ENCODE results near the gene NELFCD.

The NELFCD gene

DNA sequence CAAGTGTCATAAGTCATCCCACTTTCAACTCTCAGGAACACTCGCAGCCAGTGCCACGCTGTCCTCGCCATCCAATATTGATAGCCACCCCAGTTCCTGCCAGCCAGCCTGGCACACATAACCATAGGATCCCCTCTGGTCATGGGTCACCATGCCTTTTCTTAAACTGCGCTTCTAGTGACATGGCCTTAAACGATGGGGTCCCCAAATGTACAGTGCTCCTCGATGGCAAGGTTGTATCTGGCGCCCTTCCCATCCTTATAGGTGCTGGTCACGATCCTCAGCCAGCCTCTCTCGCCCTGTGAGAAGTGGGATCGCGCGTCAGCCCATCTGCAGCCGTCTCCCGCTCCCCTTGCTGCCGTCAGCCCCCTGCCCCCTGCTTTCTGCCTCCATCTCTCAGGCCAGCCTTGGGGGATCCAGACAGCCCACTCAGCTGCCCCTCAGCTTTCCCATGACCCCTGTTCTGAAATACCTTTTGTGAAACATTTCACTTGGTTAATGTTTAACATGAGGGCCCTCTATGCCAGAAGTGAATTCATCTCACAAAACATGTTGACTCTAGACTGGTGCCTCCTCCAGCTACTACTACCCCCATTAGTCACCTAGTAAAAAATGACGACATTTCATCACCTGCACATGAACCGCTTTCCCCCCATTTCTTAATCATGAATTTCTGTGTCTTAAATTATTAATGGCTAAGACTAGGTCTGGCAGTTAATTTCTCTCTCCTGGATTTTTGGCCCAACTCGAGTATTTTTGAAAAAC lies 14.6 kb downstream of the NELFCD start:
- DNase-seq = no peak

DNA sequence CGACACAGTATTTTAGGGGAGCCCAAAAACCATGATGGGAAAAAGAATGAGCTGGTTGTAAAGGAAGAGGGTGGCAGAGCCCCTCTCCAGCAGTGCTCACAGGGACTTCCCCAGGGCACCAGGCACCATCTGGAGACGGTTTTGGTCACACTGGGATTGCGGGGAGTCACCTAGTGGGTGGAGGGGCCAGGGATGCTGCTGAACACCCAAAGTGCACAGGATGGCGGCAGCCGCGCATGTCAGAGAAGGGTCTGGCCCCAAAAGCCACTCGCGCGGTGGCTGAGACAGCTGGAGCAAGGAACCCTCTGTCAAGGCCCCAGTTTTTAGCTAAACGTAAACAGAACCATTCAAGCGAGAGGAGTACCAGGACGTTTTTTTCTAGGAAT lies 15.2 kb downstream of the NELFCD start:
- DNase-seq = no peak

- no peak for DNase-seq
Observed at GRCh38 chr20:58997141-58997770, 16.2 kb downstream of the NELFCD start.

DNA sequence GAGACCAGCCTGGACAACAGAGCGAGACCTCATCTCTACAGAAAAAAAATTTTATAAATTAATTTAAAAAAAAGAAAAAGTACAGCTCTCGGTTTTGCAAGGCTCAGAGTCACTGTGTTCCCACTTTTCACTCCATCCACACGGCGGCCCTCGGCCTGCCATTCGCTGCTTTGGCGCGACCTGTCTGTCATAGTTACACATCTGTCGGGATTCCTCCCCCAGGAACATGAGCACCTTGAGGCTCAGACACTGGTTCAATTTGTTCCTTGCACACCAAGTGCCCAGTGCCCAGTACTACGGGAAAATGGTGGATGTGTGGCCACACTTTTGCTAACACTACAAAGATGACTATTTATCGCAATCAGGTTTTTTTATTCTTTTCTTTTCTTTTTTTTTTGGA lies 17.6 kb downstream of the NELFCD start:
- no peak for DNase-seq

- DNase-seq = no peak
Observed at GRCh38 chr20:59000326-59000725, 19.3 kb downstream of the NELFCD start.

GRCh38 chr20:59001068-59001448 lies 20.0 kb downstream of the NELFCD start:
- DNase-seq = no peak

DNA sequence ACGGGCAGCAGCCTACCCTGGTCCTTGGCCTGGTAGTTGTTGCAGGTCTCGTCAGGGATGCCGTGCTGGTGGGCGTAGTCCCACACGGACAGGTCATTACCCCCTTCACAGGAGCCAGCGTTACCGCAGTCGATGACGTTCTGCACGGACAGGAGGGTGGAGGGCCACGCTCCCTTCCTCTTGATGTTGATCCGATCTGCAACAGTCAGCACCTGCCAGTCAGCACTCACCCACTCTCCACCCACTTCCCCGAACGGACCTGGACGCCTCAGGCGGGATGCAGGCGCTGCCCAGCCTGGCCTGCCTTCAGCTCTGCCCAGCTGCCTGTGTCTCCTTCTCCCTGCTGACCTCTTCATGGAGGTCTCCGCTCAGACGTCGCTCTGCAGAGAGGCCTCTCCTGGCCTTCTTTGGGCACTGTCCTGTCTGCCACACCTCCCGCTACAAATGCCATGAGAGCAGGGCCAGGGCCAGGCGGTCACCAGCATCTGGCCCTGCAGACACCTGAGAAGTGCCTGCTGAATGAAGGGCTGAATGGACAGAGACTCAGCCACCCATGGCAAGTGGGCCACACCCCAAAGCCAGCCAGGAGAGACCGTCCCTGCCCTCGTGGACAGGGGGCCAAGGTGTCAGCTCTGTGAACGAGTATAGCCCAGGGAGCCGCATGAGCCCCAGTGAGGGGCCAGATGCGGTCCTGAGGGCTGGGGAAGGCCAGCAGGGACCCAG lies 20.6 kb downstream of the NELFCD start:
- no peak for DNase-seq

DNA sequence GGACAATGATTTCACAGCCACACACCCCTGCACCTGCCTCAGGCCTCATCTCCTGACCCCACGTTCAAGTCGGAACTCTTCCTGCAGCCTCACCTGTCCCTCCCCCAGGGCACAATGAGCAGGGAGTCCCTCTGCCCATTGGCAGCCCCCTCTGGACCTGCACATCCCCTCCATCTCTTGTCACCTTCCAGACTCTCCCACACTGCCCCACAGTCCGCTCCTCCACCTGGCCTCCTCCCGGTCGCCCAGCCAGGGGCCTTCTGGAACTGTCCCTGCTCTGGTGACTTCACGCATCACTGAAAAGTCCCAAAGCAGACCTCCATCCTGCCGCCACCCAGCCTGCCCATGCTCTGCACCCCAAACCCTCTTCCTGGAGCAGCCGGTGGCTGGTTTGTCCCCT lies 21.3 kb downstream of the NELFCD start:
- DNase-seq = no peak

- no peak for DNase-seq
Observed at GRCh38 chr20:59002874-59003399, 21.9 kb downstream of the NELFCD start.

DNA sequence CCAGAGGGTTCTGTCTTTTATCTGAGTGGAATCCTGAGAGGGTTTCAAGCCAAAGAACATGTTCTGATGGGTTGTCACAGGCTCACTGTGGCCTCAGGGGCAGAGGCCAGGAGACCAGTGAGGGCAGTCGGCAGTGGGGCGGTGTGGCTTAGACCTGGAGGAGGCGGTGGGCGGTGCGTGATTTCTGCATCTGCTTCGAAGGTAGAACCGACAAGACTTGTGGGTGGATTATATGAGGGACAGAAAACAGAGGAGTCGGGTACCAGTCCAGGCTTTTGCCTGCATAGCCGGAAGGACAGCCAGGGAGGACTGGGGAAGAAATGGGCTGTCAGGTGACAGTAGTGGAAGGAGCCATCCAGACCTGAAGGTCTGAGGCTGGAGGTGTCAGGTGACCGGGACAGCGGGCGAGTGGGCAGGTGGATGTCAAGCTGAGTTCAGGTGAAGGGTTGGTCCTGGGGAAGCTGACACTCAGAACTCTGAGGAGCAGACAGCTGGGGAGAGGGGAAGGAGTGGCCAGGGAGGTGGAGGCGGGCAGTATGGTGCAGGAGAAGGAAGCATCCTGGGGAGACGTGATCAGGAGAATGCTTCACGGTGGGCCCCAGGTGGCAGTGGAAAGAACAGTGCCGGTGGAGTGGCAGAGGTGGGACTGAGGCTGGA lies 22.9 kb downstream of the NELFCD start:
- no peak for DNase-seq

DNA sequence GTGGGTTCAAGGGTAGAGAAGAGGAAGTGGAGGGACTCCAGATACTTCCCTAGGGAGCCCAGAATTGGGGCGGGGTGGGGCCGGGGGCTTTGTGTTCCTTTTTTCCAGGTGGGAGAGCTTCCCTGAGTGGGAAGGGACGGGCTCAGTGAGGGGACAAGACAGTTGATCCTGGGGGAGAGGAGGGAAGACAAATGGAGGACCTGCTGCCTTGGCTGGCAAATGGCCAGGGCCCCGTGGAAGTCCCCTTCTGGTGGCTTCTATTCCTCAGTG lies 23.4 kb downstream of the NELFCD start:
- DNase-seq = no peak

GRCh38 chr20:59004763-59005522 lies 23.9 kb downstream of the NELFCD start:
- DNase-seq = no peak

GRCh38 chr20:59005523-59006166 lies 24.6 kb downstream of the NELFCD start:
- DNase-seq = no peak

DNA sequence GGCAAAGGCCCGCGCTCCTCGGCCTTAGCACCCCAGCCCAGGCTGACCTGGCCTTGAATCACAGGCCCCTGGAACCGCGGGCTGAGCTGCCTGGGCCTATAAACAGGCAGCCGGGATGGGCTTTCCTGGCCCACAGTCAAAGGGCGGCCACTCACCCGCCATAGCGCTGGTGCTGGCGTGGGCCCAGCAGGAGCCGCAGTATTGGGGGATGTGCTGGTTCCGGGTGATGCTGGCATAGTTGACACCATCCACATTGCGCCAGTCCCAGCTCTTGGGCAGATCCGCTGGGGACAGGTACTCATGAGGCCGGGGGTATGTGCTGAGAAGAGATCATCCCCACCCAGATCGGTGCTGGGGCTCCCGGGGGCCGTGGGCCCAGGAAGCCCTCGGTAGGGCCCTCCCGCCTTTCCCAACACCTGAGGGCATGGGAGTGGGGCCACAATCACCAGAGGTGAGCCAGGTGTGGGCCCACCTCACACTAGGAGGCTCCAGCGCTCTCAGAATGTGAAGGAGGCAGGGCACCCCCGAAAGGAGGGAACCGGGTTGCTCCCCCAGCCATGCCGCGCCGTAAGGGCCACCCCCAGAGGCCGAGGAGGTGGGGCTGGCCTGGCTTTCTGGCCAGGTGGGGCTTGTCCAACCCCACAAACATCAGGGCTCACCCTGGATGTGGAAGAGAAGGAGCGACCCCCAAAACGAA lies 25.3 kb downstream of the NELFCD start:
- DNase-seq = no peak

- no peak for DNase-seq
Observed at GRCh38 chr20:59006864-59007664, 26.0 kb downstream of the NELFCD start, which contains the start of gene CTSZ. TSS of gene CTSZ (minus strand) at chr20:59007254. CDS start at chr20:59007128, 126 bp downstream.

DNA sequence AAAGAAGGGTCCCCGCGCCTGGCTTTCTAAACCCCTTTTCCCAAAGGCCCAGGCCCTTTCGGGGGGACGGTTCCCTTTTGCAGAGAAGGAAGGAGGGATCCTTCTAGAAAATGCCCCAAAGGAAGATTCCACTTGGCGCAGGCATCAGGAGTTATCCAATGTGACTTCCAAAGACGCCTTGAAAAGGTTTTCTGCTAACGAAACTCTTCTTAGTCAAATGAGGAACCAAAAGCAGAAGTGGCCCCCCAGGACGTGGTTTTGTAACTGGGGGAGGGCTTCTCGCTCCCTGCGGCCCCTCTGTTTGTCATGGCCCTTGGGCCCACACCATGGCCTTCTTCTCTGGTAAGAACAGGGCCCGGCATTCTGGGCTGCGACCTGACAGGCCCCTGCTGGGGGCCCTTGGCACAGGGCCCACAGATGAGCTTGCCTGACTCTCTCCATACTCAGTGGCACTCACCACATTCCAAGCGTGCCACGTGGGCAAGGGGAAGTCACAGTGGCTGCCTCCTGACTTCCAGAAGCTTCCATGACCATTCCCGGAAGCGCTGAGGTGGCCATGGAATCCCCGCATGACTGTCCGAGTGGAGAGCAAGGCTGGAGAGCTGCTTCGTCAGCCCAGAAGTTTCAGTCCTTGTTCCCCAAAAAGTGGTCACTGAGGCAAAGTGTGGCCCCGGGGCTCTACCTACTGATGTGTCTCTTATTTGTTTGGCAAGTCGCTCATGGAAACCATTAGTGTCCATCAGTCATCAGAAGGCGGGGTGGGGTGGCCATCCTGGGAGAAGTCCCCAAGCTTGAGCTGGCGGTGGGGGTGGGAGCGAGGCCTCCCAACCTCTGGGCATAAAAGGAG lies 26.8 kb downstream of the NELFCD start:
- no peak for DNase-seq

GRCh38 chr20:59008715-59009336 lies 27.8 kb downstream of the NELFCD start:
- DNase-seq = no peak

- no peak for DNase-seq
Observed at GRCh38 chr20:59010321-59010994, 29.4 kb downstream of the NELFCD start.
